Erythroblast (primary cell): ENCODE results near the gene KIAA1549.

Experiments
- GATA1 ChIP-seq: IDR thresholded peaks from 2 replicates; pipeline ENCODE4 v1.6.1; 2011; ENCODE audit warnings: low read depth, mild to moderate bottlenecking, control low read depth, low read length, moderate library complexity
- POLR2A ChIP-seq: IDR thresholded peaks from 2 replicates; pipeline ENCODE4 v1.6.1; 2011; ENCODE audit warnings: mild to moderate bottlenecking, low read length

GRCh38 chr7:138943061-138943460 is 38.1 kb downstream of the KIAA1549 start:
- TF ChIP-seq POLR2A (no peak), GATA1 (no peak)
